Measurements from ENCODE around the gene SMAD6. TPM values are rescaled to one million over a fixed set of nuclear protein-coding genes. Genes with fewer than 3 reads are reported as not detected.

Gene SMAD6
- total and polyA plus RNA-seq, 2 donors (not counting 1 experiment from before 2014, with no cell fraction given) = 0.03 to 0.37 TPM

DNA sequence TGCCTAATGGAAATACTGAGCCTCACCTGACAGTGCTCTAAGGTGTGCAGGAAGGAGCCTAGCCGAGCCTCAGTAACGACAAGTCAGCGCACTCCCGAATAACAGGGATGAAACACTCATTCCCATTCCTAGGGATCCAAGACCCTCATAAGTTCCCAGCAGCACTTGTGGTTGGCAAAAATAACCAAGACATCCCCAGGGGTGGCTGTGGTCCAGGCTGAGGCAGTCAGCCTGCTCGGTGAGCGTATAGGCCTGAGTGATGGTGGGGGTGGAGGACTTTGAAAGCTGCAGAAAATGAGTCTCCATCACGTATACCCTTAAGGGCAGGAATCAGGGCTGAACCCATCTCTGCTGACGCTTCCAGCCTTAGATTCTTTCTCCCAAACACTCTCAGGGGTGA lies 120.1 kb downstream of the SMAD6 start:
- Mint-ChIP-seq H3K4me1 (no peaks in the 10 kb centered on the region), H3K4me3 (no peak overlapping the region), H3K27ac (no peak overlapping the region), H3K27me3 (peaks cover 3% of the 10 kb centered on the region), H3K9me3 (ENCODE audit: insufficient read depth) (no peaks in the 10 kb centered on the region)
- DNase-seq = no peak
- H3K4me1 ChIP-seq (ENCODE audit: control insufficient read depth in 2 of 2, insufficient read depth in 2 of 2, low read length in 2 of 2) = no peaks in the 10 kb centered on the region
- H3K9ac ChIP-seq (ENCODE audit: low read length) = no peak overlapping the region
- TF ChIP-seq EZH2 (IDR thresholded peaks at IDR 0.05; ENCODE audit: borderline replicate concordance, insufficient read depth, low read depth, low read length, poor library complexity, severe bottlenecking) = no peak
- TF ChIP-seq, protein P1, sequence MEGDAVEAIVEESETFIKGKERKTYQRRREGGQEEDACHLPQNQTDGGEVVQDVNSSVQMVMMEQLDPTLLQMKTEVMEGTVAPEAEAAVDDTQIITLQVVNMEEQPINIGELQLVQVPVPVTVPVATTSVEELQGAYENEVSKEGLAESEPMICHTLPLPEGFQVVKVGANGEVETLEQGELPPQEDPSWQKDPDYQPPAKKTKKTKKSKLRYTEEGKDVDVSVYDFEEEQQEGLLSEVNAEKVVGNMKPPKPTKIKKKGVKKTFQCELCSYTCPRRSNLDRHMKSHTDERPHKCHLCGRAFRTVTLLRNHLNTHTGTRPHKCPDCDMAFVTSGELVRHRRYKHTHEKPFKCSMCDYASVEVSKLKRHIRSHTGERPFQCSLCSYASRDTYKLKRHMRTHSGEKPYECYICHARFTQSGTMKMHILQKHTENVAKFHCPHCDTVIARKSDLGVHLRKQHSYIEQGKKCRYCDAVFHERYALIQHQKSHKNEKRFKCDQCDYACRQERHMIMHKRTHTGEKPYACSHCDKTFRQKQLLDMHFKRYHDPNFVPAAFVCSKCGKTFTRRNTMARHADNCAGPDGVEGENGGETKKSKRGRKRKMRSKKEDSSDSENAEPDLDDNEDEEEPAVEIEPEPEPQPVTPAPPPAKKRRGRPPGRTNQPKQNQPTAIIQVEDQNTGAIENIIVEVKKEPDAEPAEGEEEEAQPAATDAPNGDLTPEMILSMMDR (IDR thresholded peaks at IDR 0.05) = no peak
- no peaks in the 10 kb centered on the region for H3K9me3 ChIP-seq (ENCODE audit: control extremely low read depth in 1 of 3, control insufficient read depth in 2 of 3, insufficient read depth in 1 of 3, low read length in 2 of 3)
- no peaks in the 10 kb centered on the region for H3K27me3 ChIP-seq (replicated peaks in 1 of 4; ENCODE audit: control extremely low read depth in 1 of 4, control insufficient read depth in 3 of 4, insufficient read depth in 4 of 4, low read length in 3 of 4)
- H3K4me3 ChIP-seq (ENCODE audit: control extremely low read depth in 1 of 5, extremely low read depth in 1 of 5, insufficient read depth in 1 of 5, low read depth in 2 of 5, low read length in 4 of 5) = no peak overlapping the region
- no peak overlapping the region for H2AFZ ChIP-seq (ENCODE audit: insufficient read depth, low read depth, low read length, poor library complexity, severe bottlenecking)
- ChIA-PET CTCF (no interaction called here), POLR2A (no interaction called here)
- H4K20me1 ChIP-seq (ENCODE audit: control insufficient read depth, insufficient read depth, low read length, poor library complexity, severe bottlenecking) = no peaks in the 10 kb centered on the region
- H3K4me2 ChIP-seq (replicated peaks; ENCODE audit: low read depth, low read length, poor library complexity, severe bottlenecking) = no peak overlapping the region
- intact Hi-C loops (cut with micrococcal nuclease) = no loop called here
- no peaks in the 10 kb centered on the region for H3K79me2 ChIP-seq (ENCODE audit: control insufficient read depth, insufficient read depth, low read length)
- H3K36me3 ChIP-seq (replicated peaks in 1 of 2; ENCODE audit: control extremely low read depth in 1 of 2, control insufficient read depth in 1 of 2, extremely low read depth in 1 of 2, insufficient read depth in 2 of 2, low read length in 1 of 2) = no peaks in the 10 kb centered on the region
- H3K27ac ChIP-seq (ENCODE audit: low read length in 2 of 2) = no peak overlapping the region
- no peak for ATAC-seq (ENCODE audit: low read depth)
- 98% methylated on average over 4 of the region's 8 CpGs for WGBS (ENCODE audit: insufficient coverage)

DNA sequence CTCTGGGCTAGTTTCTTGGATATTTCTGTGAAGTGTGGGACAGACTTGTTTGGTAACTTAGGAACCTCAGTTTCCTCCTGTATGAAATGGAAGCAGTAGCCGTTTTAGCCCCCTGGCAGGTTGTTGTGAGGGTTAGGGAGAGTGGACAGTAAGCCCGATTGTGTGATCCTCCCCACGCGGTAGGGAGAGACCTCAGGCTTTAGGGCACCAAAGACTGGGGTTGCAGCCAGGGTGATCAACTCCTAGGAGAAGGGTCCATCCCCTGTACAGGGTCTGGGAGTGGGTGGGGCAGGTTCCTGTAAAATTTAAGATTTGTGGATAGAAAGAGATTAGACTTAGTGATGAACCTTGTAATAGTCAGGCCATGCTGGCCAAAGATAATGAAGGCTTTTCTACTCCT lies 120.5 kb downstream of the SMAD6 start:
- TF ChIP-seq, protein P1 (IDR thresholded peaks at IDR 0.05) = no peak
- no peak for TF ChIP-seq EZH2 (IDR thresholded peaks at IDR 0.05; ENCODE audit: borderline replicate concordance, insufficient read depth, low read depth, low read length, poor library complexity, severe bottlenecking)
- H3K9me3 Mint-ChIP-seq (ENCODE audit: insufficient read depth) = no peaks in the 10 kb centered on the region
- Histone ChIP-seq H3K27ac (ENCODE audit: low read length in 2 of 2) (no peak overlapping the region), H3K27me3 (replicated peaks in 1 of 4; ENCODE audit: control extremely low read depth in 1 of 4, control insufficient read depth in 3 of 4, insufficient read depth in 4 of 4, low read length in 3 of 4) (no peaks in the 10 kb centered on the region), H3K9me3 (ENCODE audit: control extremely low read depth in 1 of 3, control insufficient read depth in 2 of 3, insufficient read depth in 1 of 3, low read length in 2 of 3) (no peaks in the 10 kb centered on the region), H4K20me1 (ENCODE audit: control insufficient read depth, insufficient read depth, low read length, poor library complexity, severe bottlenecking) (no peaks in the 10 kb centered on the region), H3K36me3 (replicated peaks in 1 of 2; ENCODE audit: control extremely low read depth in 1 of 2, control insufficient read depth in 1 of 2, extremely low read depth in 1 of 2, insufficient read depth in 2 of 2, low read length in 1 of 2) (no peaks in the 10 kb centered on the region), H3K79me2 (ENCODE audit: control insufficient read depth, insufficient read depth, low read length) (no peaks in the 10 kb centered on the region), H2AFZ (ENCODE audit: insufficient read depth, low read depth, low read length, poor library complexity, severe bottlenecking) (no peak overlapping the region), H3K4me2 (replicated peaks; ENCODE audit: low read depth, low read length, poor library complexity, severe bottlenecking) (no peak overlapping the region), H3K9ac (ENCODE audit: low read length) (no peak overlapping the region), H3K4me1 (ENCODE audit: control insufficient read depth in 2 of 2, insufficient read depth in 2 of 2, low read length in 2 of 2) (no peaks in the 10 kb centered on the region), H3K4me3 (ENCODE audit: control extremely low read depth in 1 of 5, extremely low read depth in 1 of 5, insufficient read depth in 1 of 5, low read depth in 2 of 5, low read length in 4 of 5) (no peak overlapping the region)
- ATAC-seq (ENCODE audit: low read depth) (no peak), DNase-seq (no peak)
- CTCF ChIA-PET = interaction anchor here (3.6 kb wide), 1 partner anchor 28 kb away, joined by 17 read pairs; no protein-coding TSS in a partner anchor
- no peaks in the 10 kb centered on the region for H3K27me3 Mint-ChIP-seq
- POLR2A ChIA-PET = no interaction called here
- no peaks in the 10 kb centered on the region for H3K4me1 Mint-ChIP-seq
- no peak overlapping the region for H3K27ac Mint-ChIP-seq
- H3K4me3 Mint-ChIP-seq = no peak overlapping the region
- intact Hi-C loops (cut with micrococcal nuclease) = no loop called here
- WGBS (ENCODE audit: insufficient coverage) = 95% methylated on average over 4 of the region's 4 CpGs
